CD4-positive, alpha-beta T cell treated with Interleukin-1 beta for 1 hour (primary cell): Measurements from ENCODE around the gene PLXNA4.
A peak's percentile ranks its signal among the peaks of the same experiment; 100 is the strongest.

Experiments
- DNase-seq, 2 donors: peaks; one replicate each; pipeline ENCODE4 v3.0.0-alpha.2; 2020 to 2022

PLXNA4 gene

GRCh38 chr7:132349075-132349474 lies 227.2 kb downstream of the PLXNA4 start:
- DNase-seq = no peak

- DNase-seq = no peak
These were observed 227.9 kb downstream of the PLXNA4 start for GRCh38 chr7:132348341-132348740.

- no peak for DNase-seq
These were observed 228.4 kb downstream of the PLXNA4 start for GRCh38 chr7:132347858-132348257.

- no peak for DNase-seq
These were observed 229.1 kb downstream of the PLXNA4 start for GRCh38 chr7:132347123-132347522.

- no peak for DNase-seq
These were observed 230.6 kb downstream of the PLXNA4 start for GRCh38 chr7:132345543-132346129.

GRCh38 chr7:132345030-132345429 lies 231.2 kb downstream of the PLXNA4 start:
- DNase-seq = no peak

GRCh38 chr7:132343199-132343598 lies 233.1 kb downstream of the PLXNA4 start:
- DNase-seq = no peak

- no peak for DNase-seq
These were observed 238.7 kb downstream of the PLXNA4 start for GRCh38 chr7:132337450-132338080.

GRCh38 chr7:132336797-132337196 lies 239.5 kb downstream of the PLXNA4 start:
- DNase-seq = no peak

- no peak for DNase-seq
These were observed 243.0 kb downstream of the PLXNA4 start for GRCh38 chr7:132333301-132333700.

GRCh38 chr7:132328760-132329159 lies 247.5 kb downstream of the PLXNA4 start:
- DNase-seq = no peak

GRCh38 chr7:132328047-132328620 lies 248.1 kb downstream of the PLXNA4 start:
- no peak for DNase-seq

GRCh38 chr7:132326878-132327589 lies 249.2 kb downstream of the PLXNA4 start:
- no peak for DNase-seq

GRCh38 chr7:132322970-132323369 lies 253.3 kb downstream of the PLXNA4 start:
- DNase-seq = no peak

- no peak for DNase-seq
These were observed 254.9 kb downstream of the PLXNA4 start for GRCh38 chr7:132321387-132321786.

GRCh38 chr7:132319481-132319880 lies 256.8 kb downstream of the PLXNA4 start:
- DNase-seq = no peak

GRCh38 chr7:132318352-132319318 lies 257.6 kb downstream of the PLXNA4 start:
- DNase-seq = peak; percentile 72 to 76

- no peak for DNase-seq
These were observed 258.4 kb downstream of the PLXNA4 start for GRCh38 chr7:132317701-132318351.

GRCh38 chr7:132312531-132313055 lies 263.7 kb downstream of the PLXNA4 start:
- no peak for DNase-seq

GRCh38 chr7:132311733-132312132 lies 264.5 kb downstream of the PLXNA4 start:
- DNase-seq = no peak

GRCh38 chr7:132309102-132309805 lies 267.0 kb downstream of the PLXNA4 start:
- no peak for DNase-seq
